A549 (cell line): Measurements from ENCODE around the gene NXPH1.

Experiments used
- FOSL2 ChIP-seq, 2 experiments: fragments of 450-650 bp in 1 of 2; fragments of >200 bp in 1 of 2; sonication (Bioruptor Twin) in 1 of 2; formaldehyde crosslinking; IDR thresholded peaks; 2 replicates each; pipeline versions ENCODE4 v1.5.0 to v1.6.1; 2016 to 2020; ENCODE audit warnings: mild to moderate bottlenecking in 1 of 2, moderate library complexity in 1 of 2
- GATA3 ChIP-seq: IDR thresholded peaks from 2 replicates; pipeline ENCODE4 v1.6.1; 2012; ENCODE audit warnings: borderline replicate concordance
- JUNB ChIP-seq: fragments of >200 bp; sonication (Bioruptor Twin); formaldehyde crosslinking; IDR thresholded peaks from 2 replicates; pipeline ENCODE4 v1.6.1; 2016
- MYC ChIP-seq: IDR thresholded peaks from 2 replicates; pipeline ENCODE4 v1.6.1; 2012; ENCODE audit warnings: mild to moderate bottlenecking, inconsistent platforms, low read length, improper control_type of control experiment, borderline replicate concordance
- POLR2A ChIP-seq: IDR thresholded peaks from 2 replicates; pipeline ENCODE4 v1.6.1; 2012; ENCODE audit warnings: mild to moderate bottlenecking, low read length
- RARB ChIP-seq: fragments of 250-450 bp; sonication (Bioruptor Pico); IDR thresholded peaks from 2 replicates; pipeline ENCODE4 v1.8.0; 2021; ENCODE audit warnings: mild to moderate bottlenecking, moderate library complexity
- RCOR1 ChIP-seq: fragments of 150-350 bp; IDR thresholded peaks from 2 replicates; pipeline ENCODE4 v1.6.1; 2014; ENCODE audit warnings: antibody characterized with exemption, low read length, low read depth
- ZC3H11A ChIP-seq: fragments of 450-650 bp; IDR thresholded peaks from 2 replicates; pipeline ENCODE4 v1.6.1; 2014; ENCODE audit warnings: antibody characterized with exemption, mild to moderate bottlenecking
- ZFP36 ChIP-seq: fragments of 450-650 bp; IDR thresholded peaks from 2 replicates; pipeline ENCODE4 v1.6.1; 2014; ENCODE audit warnings: borderline replicate concordance; ENCODE audit not compliant: partially characterized antibody
- TF ChIP-seq, protein P1 (sequence below): fragments of >200 bp; sonication (Bioruptor Twin); formaldehyde crosslinking; IDR thresholded peaks from 3 replicates; pipeline ENCODE4 v1.5.1; 2016
- TF ChIP-seq, protein P2 (sequence below): fragments of 200-600 bp; sonication (generic); IDR thresholded peaks from 2 replicates; pipeline ENCODE4 v1.6.1; 2016; ENCODE audit warnings: antibody characterized with exemption, mild to moderate bottlenecking, moderate library complexity
- TF ChIP-seq, protein P3 (sequence below): fragments of 250-450 bp; sonication (Bioruptor Pico); IDR thresholded peaks from 2 replicates; pipeline ENCODE4 v1.5.0; 2021; ENCODE audit warnings: mild to moderate bottlenecking, moderate library complexity, borderline replicate concordance
- TF ChIP-seq, protein P4 (sequence below): IDR thresholded peaks from 2 replicates; pipeline ENCODE4 v1.6.1; 2012

DNA sequence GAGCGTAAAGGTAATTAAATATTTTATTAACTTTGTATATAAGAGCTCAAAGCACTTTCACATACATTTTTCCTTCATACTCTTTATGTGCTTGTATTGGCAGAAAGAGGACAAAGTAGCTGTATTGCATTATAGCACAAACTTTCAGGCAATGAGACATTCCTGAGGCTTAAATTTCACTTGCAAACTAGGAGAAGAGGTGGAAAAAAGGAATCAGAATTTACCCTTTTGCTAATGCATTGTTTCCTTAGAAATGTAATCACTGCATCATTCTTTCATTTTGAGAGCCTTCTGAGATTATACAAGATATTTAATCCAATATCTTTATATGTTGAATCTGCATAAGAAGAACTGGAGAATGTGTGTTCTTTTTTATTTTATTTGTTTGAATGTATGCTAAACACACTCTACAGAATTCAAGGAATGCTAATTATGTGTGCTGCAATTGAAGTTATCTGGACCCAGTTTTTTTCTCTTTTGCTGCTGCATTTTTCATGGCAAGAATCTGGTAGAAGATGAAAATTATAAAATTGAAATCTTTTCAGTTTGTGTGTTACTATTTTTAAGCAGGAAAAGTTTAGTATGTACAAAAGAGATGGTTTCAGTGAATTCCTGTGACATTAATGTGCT lies 185.1 kb downstream of the NXPH1 start:
- TF ChIP-seq, protein P1, sequence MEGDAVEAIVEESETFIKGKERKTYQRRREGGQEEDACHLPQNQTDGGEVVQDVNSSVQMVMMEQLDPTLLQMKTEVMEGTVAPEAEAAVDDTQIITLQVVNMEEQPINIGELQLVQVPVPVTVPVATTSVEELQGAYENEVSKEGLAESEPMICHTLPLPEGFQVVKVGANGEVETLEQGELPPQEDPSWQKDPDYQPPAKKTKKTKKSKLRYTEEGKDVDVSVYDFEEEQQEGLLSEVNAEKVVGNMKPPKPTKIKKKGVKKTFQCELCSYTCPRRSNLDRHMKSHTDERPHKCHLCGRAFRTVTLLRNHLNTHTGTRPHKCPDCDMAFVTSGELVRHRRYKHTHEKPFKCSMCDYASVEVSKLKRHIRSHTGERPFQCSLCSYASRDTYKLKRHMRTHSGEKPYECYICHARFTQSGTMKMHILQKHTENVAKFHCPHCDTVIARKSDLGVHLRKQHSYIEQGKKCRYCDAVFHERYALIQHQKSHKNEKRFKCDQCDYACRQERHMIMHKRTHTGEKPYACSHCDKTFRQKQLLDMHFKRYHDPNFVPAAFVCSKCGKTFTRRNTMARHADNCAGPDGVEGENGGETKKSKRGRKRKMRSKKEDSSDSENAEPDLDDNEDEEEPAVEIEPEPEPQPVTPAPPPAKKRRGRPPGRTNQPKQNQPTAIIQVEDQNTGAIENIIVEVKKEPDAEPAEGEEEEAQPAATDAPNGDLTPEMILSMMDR, result no peak
- TF ChIP-seq, protein P2, sequence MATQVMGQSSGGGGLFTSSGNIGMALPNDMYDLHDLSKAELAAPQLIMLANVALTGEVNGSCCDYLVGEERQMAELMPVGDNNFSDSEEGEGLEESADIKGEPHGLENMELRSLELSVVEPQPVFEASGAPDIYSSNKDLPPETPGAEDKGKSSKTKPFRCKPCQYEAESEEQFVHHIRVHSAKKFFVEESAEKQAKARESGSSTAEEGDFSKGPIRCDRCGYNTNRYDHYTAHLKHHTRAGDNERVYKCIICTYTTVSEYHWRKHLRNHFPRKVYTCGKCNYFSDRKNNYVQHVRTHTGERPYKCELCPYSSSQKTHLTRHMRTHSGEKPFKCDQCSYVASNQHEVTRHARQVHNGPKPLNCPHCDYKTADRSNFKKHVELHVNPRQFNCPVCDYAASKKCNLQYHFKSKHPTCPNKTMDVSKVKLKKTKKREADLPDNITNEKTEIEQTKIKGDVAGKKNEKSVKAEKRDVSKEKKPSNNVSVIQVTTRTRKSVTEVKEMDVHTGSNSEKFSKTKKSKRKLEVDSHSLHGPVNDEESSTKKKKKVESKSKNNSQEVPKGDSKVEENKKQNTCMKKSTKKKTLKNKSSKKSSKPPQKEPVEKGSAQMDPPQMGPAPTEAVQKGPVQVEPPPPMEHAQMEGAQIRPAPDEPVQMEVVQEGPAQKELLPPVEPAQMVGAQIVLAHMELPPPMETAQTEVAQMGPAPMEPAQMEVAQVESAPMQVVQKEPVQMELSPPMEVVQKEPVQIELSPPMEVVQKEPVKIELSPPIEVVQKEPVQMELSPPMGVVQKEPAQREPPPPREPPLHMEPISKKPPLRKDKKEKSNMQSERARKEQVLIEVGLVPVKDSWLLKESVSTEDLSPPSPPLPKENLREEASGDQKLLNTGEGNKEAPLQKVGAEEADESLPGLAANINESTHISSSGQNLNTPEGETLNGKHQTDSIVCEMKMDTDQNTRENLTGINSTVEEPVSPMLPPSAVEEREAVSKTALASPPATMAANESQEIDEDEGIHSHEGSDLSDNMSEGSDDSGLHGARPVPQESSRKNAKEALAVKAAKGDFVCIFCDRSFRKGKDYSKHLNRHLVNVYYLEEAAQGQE, result no peak
- TF ChIP-seq RCOR1, result no peak
- TF ChIP-seq POLR2A, result no peak
- no peak for TF ChIP-seq RARB (CRISPR knock-in tag)
- TF ChIP-seq MYC, result no peak
- no peak for TF ChIP-seq FOSL2 (IDR thresholded peaks at IDR 0.05)
- TF ChIP-seq FOSL2 (CRISPR knock-in tag; IDR thresholded peaks at IDR 0.05), result no peak
- TF ChIP-seq JUNB, result no peak
- TF ChIP-seq, protein P3, sequence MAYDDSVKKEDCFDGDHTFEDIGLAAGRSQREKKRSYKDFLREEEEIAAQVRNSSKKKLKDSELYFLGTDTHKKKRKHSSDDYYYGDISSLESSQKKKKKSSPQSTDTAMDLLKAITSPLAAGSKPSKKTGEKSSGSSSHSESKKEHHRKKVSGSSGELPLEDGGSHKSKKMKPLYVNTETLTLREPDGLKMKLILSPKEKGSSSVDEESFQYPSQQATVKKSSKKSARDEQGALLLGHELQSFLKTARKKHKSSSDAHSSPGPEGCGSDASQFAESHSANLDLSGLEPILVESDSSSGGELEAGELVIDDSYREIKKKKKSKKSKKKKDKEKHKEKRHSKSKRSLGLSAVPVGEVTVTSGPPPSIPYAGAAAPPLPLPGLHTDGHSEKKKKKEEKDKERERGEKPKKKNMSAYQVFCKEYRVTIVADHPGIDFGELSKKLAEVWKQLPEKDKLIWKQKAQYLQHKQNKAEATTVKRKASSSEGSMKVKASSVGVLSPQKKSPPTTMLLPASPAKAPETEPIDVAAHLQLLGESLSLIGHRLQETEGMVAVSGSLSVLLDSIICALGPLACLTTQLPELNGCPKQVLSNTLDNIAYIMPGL (CRISPR knock-in tag), result no peak
- TF ChIP-seq, protein P4, sequence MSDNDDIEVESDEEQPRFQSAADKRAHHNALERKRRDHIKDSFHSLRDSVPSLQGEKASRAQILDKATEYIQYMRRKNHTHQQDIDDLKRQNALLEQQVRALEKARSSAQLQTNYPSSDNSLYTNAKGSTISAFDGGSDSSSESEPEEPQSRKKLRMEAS, result no peak
- no peak for TF ChIP-seq GATA3
- TF ChIP-seq ZC3H11A, result no peak
- no peak for TF ChIP-seq ZFP36
